Measurements from ENCODE around the gene APLF.
"Not testable (repeated sequence)": the region's sequence is repeated elsewhere in the genome, so short reads cannot be mapped to it uniquely, and the experiment has no call there.

DNA sequence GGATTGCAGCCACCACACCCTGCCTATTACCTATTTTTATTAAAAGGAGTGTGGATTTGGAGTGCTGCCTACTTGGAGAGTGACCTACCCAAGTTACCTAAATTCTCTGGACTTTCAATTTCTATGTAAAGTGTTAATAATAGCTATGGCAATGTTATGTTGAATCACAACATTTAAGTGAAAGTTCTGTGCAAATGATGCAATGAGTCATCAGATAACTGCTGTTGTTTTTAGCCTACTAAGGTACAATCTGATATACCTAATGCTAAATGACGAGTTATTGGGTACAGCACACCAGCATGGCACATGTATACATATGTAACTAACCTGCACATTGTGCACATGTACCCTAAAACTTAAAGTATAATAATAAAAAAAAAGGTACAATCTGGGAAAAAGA is 21.2 kb downstream of the APLF start:
- TF ChIP-seq EZH2 (IDR thresholded peaks at IDR 0.05; ENCODE audit: borderline replicate concordance, low read depth, low read length, poor library complexity, severe bottlenecking) = not testable (repeated sequence)
- TF ChIP-seq, protein P1, sequence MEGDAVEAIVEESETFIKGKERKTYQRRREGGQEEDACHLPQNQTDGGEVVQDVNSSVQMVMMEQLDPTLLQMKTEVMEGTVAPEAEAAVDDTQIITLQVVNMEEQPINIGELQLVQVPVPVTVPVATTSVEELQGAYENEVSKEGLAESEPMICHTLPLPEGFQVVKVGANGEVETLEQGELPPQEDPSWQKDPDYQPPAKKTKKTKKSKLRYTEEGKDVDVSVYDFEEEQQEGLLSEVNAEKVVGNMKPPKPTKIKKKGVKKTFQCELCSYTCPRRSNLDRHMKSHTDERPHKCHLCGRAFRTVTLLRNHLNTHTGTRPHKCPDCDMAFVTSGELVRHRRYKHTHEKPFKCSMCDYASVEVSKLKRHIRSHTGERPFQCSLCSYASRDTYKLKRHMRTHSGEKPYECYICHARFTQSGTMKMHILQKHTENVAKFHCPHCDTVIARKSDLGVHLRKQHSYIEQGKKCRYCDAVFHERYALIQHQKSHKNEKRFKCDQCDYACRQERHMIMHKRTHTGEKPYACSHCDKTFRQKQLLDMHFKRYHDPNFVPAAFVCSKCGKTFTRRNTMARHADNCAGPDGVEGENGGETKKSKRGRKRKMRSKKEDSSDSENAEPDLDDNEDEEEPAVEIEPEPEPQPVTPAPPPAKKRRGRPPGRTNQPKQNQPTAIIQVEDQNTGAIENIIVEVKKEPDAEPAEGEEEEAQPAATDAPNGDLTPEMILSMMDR (conservative IDR thresholded peaks at IDR 0.05; ENCODE audit: low read depth, low read length) = not testable (repeated sequence)
